Right ventricle myocardium inferior (tissue), 1 donor: Measurements from ENCODE around the gene ESRRG. TPM values are rescaled to one million over a fixed set of nuclear protein-coding genes. Genes with fewer than 3 reads are reported as not detected.

ENCODE experiments used
- ATAC-seq: fragments of 200-7000 bp; cut with Tn5 transposase; one replicate; pipeline ENCODE4 v1.9.1; 2020; ENCODE audit warnings: mild to moderate bottlenecking, moderate library complexity
- DNase-seq: peaks from one replicate; pipeline ENCODE4 v3.0.0; 2021; ENCODE audit errors: missing footprints
- intact Hi-C: fragments of 100-400 bp; cut with DNase I; formaldehyde crosslinking; loops from one replicate; pipeline ENCODE4 v1.11.0; 2022
- total RNA-seq: library from RNA; stranded (reverse); fragmentation: NEBNext Ultra II Directional; extraction: Animal tissue kit (Norgen Biotek cat#: 25700); gene quantifications from one replicate; pipeline ENCODE4 v1.2.1, GENCODE V29; 2021
- donor health status: DM: no; HTN: yes; CAD: no; lungs with severe emphysema.

Gene ESRRG
- total RNA-seq, 1 donor from 2014 or later = 46.2 TPM

- DNase-seq = no peak
- no peak for ATAC-seq
- intact Hi-C loops = no loop called here
These were observed 240.6 kb downstream of the ESRRG start for GRCh38 chr1:216482620-216483019.

GRCh38 chr1:216478238-216478637, 245.0 kb downstream of the ESRRG start:
- intact Hi-C loops = no loop called here
- DNase-seq = no peak
- no peak for ATAC-seq

GRCh38 chr1:216476341-216476740, 246.9 kb downstream of the ESRRG start:
- intact Hi-C loops = no loop called here
- DNase-seq = no peak
- no peak for ATAC-seq

- intact Hi-C loops = no loop called here
- ATAC-seq (no peak), DNase-seq (no peak)
These were observed 247.5 kb downstream of the ESRRG start for GRCh38 chr1:216475659-216476276.

- intact Hi-C loops = no loop called here
- DNase-seq (no peak), ATAC-seq (no peak)
These were observed 256.9 kb downstream of the ESRRG start for GRCh38 chr1:216466162-216466801.

- intact Hi-C loops = no loop called here
- no peak for DNase-seq
- ATAC-seq = no peak
These were observed 258.7 kb downstream of the ESRRG start for GRCh38 chr1:216464489-216464888.

GRCh38 chr1:216462066-216462775, 261.0 kb downstream of the ESRRG start:
- DNase-seq (no peak), ATAC-seq (no peak)
- intact Hi-C loops = no loop called here

GRCh38 chr1:216461466-216461865, 261.8 kb downstream of the ESRRG start:
- intact Hi-C loops = no loop called here
- ATAC-seq = no peak
- no peak for DNase-seq

- DNase-seq (no peak), ATAC-seq (no peak)
- intact Hi-C loops = no loop called here
These were observed 263.5 kb downstream of the ESRRG start for GRCh38 chr1:216459651-216460207.

- ATAC-seq (no peak), DNase-seq (no peak)
- intact Hi-C loops = no loop called here
These were observed 264.4 kb downstream of the ESRRG start for GRCh38 chr1:216458812-216459211.

- ATAC-seq (no peak), DNase-seq (no peak)
- intact Hi-C loops = no loop called here
These were observed 265.9 kb downstream of the ESRRG start for GRCh38 chr1:216457356-216457755.

- intact Hi-C loops = no loop called here
- ATAC-seq (no peak), DNase-seq (no peak)
These were observed 266.5 kb downstream of the ESRRG start for GRCh38 chr1:216456682-216457081.

- intact Hi-C loops = no loop called here
- ATAC-seq (no peak), DNase-seq (no peak)
These were observed 269.5 kb downstream of the ESRRG start for GRCh38 chr1:216453777-216454176.
